SK-N-MC (cell line): Measurements from ENCODE around the gene FETUB.

Experiments
- EZH2 ChIP-seq: fragments of 200-600 bp; sonication (generic); IDR thresholded peaks from one replicate; pipeline ENCODE4 v1.6.1; 2017; ENCODE audit warnings: antibody characterized with exemption
- FOXP2 ChIP-seq: optimal IDR thresholded peaks from 2 replicates; pipeline ENCODE3; 2011; ENCODE audit warnings: mild to moderate bottlenecking, moderate library complexity; ENCODE audit not compliant: insufficient read depth; ENCODE audit errors: extremely low read length, control extremely low read depth
- POLR2AphosphoS5 ChIP-seq: IDR thresholded peaks from 2 replicates; pipeline ENCODE4 v1.6.1; 2012; ENCODE audit warnings: mild to moderate bottlenecking, low read depth, low read length, borderline replicate concordance

DNA sequence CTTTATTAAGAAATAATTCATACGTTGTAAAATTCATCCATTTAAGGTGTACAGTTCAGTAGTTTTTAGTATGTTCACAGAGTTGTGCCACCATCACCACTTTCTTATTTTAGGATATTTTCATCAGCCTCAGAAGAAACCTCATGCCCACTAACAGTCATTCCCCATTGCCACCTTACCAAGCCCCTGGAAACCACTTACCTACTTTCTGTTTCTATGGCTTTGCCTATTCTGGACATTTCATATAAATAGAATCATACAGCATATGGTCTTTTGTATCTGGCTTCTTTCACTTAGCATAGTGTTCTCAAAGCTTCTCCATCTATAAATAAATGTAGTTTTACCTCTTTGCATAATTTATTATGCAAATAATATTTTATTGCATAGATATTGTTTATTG, 6.6 kb downstream of the FETUB start:
- TF ChIP-seq EZH2 (no peak), POLR2AphosphoS5 (no peak), FOXP2 (no peak)
